PFSK-1 (cell line): ENCODE measurements around the gene LZTR1.

ENCODE experiments used
- POLR2AphosphoS5 ChIP-seq: IDR thresholded peaks from 2 replicates; pipeline ENCODE4 v1.6.1; 2012; ENCODE audit warnings: low read depth, mild to moderate bottlenecking, control low read depth, low read length, moderate library complexity
- SIN3A ChIP-seq: IDR thresholded peaks from 2 replicates; pipeline ENCODE4 v1.6.1; 2012; ENCODE audit warnings: mild to moderate bottlenecking, low read length, moderate library complexity, borderline replicate concordance; ENCODE audit not compliant: insufficient read depth
- TAF1 ChIP-seq: IDR thresholded peaks from 2 replicates; pipeline ENCODE4 v1.6.1; 2012; ENCODE audit warnings: low read length, control low read depth, borderline replicate concordance; ENCODE audit not compliant: insufficient read depth
- TF ChIP-seq, protein P1 (sequence below), 2 experiments: IDR thresholded peaks; 2 replicates each; pipeline versions ENCODE4 v1.6.1 to v1.8.0; 2011 to 2012; ENCODE audit warnings: low read depth in 2 of 2, low read length in 2 of 2, control low read depth in 1 of 2, inconsistent platforms in 1 of 2, mild to moderate bottlenecking in 1 of 2, moderate library complexity in 1 of 2; ENCODE audit not compliant: insufficient read depth in 1 of 2

- TF ChIP-seq TAF1, result no peak
- TF ChIP-seq POLR2AphosphoS5, result no peak
- TF ChIP-seq, protein P1, sequence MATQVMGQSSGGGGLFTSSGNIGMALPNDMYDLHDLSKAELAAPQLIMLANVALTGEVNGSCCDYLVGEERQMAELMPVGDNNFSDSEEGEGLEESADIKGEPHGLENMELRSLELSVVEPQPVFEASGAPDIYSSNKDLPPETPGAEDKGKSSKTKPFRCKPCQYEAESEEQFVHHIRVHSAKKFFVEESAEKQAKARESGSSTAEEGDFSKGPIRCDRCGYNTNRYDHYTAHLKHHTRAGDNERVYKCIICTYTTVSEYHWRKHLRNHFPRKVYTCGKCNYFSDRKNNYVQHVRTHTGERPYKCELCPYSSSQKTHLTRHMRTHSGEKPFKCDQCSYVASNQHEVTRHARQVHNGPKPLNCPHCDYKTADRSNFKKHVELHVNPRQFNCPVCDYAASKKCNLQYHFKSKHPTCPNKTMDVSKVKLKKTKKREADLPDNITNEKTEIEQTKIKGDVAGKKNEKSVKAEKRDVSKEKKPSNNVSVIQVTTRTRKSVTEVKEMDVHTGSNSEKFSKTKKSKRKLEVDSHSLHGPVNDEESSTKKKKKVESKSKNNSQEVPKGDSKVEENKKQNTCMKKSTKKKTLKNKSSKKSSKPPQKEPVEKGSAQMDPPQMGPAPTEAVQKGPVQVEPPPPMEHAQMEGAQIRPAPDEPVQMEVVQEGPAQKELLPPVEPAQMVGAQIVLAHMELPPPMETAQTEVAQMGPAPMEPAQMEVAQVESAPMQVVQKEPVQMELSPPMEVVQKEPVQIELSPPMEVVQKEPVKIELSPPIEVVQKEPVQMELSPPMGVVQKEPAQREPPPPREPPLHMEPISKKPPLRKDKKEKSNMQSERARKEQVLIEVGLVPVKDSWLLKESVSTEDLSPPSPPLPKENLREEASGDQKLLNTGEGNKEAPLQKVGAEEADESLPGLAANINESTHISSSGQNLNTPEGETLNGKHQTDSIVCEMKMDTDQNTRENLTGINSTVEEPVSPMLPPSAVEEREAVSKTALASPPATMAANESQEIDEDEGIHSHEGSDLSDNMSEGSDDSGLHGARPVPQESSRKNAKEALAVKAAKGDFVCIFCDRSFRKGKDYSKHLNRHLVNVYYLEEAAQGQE (IDR thresholded peaks at IDR 0.05; ENCODE audit: insufficient read depth in 1 of 2, low read depth in 2 of 2, low read length in 2 of 2), result no peak
- no peak for TF ChIP-seq SIN3A
Measured at GRCh38 chr22:20995329-20996030, 13.4 kb downstream of the LZTR1 start.
